Jurkat, Clone E6-1 (cell line): ENCODE measurements around the gene PFKP.
A peak's percentile ranks its signal among the peaks of the same experiment; 100 is the strongest.

ENCODE experiments used
- DNase-seq: peaks from one replicate; pipeline ENCODE4 v3.0.0-alpha.2; 2011; ENCODE audit warnings: low read depth, low spot score
- H3K4me3 ChIP-seq: 2 replicates; pipeline ENCODE4 v1.5.1; 2011; ENCODE audit warnings: mild to moderate bottlenecking, low read length, control low read depth, moderate library complexity

Gene PFKP

GRCh38 chr10:3066317-3067117 is 831 bp upstream of the PFKP start:
- no peak for DNase-seq
- peak overlapping the region; percentile 46 for H3K4me3 ChIP-seq

DNA sequence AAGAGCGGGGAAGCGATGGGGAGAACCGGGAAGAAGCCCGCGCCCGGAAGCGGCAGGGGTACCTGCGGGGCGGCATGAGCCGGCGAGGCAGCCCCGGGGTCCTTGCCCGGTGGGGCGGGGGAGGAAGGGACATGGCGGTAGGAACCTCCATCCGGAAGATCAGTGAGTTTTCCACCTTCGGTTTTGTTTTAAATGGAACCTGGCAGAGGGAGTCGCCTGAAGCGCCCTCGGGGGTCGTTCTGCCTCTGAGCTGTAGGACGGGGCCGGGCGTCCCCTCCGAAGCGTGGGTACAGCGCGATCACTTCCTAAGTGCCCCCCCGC is 471 bp downstream of the PFKP start:
- no peak for DNase-seq
- peak overlapping the region; percentile 86 for H3K4me3 ChIP-seq

GRCh38 chr10:3068201-3068967 is 1.0 kb downstream of the PFKP start:
- peak; percentile 62 for DNase-seq
- H3K4me3 ChIP-seq, result peak overlapping the region; percentile 86

- no peak for DNase-seq
- H3K4me3 ChIP-seq, result peak overlapping the region; percentile 86
Measured at GRCh38 chr10:3068968-3069737, 1.8 kb downstream of the PFKP start.

DNA sequence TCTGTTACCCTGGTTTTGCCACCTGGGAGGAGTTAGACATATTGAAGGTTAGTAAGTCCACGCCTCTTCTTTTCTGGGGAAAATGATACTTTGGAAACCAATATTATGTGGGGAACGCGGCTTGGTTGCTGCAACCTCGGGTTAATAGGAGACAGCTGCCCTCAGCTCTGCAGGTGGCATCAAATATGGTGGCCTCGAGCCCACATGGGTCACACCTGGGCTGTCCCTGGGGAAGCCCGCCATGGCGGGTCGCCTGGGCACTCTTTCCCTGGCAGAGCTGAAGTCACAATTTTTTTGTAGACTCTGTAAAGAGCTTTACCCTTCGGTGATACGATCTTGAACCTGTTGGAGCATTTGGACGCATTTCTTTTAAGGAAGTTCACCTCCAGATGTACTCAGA is 2.5 kb downstream of the PFKP start:
- H3K4me3 ChIP-seq, result no peak overlapping the region
- no peak for DNase-seq

DNA sequence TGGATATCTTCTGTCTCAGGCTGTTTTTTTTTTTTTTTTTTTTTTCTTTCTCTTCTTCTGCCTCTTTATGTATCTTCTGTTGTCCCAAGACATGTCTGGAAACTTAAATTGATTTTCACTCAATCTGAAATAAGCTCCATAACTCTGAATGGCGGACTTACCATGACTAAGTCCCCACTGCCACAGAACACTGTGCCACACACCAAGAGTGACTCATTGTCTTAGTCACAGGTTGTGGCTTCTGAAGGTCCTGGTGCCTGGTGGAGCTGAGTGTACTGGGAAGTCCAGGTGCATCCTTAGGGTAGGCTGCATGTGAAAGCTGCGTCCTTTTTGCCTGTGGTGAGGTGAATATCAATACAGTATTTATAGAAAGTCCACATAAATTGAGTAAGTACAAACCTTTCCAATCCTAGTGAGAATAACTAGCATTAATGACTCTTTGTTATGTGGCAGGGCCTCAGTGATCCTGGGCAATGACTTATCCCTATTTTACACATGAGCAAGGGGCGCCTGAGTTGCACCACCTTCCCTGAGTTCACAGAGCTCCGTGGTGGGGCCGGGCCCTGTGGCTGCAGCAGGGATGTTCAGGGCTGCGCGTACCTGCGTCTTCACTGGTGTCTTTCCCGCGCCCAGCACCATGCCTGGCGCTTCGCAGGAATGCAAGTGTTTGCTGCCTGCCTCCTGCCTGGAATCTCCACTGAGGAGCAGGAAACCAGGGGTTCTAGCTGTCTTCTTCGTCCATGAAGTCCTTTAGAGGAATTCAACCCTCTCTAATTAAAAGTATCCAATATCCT is 4.3 kb downstream of the PFKP start:
- DNase-seq, result no peak

GRCh38 chr10:3072641-3073360 is 5.5 kb downstream of the PFKP start:
- no peak for DNase-seq
- H3K4me3 ChIP-seq, result no peak overlapping the region

More for the DNA sequence above, 4.3 kb downstream of the PFKP start:
- no peak overlapping the region for H3K4me3 ChIP-seq

GRCh38 chr10:3074145-3074665 is 6.9 kb downstream of the PFKP start:
- H3K4me3 ChIP-seq, result no peak overlapping the region
- DNase-seq, result no peak

DNA sequence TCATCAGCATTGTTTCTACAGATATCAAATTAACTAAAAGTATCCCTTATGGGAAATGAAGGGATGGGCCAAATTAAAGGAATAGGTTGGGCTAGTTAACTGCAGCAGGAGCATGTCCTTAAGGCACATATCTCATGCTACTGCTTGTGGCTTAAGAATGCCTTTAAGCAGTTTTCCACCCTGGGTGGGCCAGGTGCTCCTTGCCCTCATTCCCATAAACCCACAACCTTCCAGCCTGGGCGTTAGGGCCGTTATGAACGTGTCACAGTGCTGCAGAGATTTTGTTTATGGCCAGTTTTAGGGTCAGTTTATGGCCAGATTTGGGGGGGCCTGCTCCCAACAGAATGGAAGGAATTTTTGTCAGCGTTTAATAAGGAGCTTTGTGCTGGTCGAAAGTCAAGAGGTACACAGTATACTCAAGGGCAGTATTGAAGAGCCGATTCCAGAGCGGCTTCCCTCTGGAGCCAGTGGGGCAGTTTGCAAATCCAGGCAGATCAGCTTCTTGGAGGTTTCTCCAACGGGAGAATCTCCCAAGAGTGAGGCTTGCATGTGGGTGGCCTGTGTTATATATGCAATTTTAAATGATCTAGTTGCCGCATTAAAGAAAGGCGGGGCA is 7.7 kb downstream of the PFKP start:
- H3K4me3 ChIP-seq, result no peak overlapping the region
- no peak for DNase-seq

DNA sequence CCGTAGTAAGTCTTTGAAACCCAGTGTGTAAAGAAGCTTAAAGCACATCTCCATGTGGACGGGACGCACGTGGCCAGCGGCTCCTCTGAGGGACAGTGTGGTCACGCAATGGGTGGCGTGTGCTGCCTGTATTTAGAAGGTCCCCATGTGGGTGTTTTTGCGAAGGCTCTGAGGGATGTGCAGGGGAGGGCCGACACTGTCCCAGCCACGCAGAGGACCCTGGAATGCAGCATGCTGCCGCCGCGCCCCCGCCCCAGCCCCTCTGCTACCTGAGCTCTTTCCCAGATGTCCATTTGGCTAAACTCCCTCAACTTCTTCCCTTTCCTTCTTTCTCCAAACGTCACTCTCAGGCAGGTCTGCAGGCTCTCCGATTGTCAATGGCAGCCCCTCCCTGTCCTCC is 8.8 kb downstream of the PFKP start:
- no peak overlapping the region for H3K4me3 ChIP-seq
- no peak for DNase-seq

DNA sequence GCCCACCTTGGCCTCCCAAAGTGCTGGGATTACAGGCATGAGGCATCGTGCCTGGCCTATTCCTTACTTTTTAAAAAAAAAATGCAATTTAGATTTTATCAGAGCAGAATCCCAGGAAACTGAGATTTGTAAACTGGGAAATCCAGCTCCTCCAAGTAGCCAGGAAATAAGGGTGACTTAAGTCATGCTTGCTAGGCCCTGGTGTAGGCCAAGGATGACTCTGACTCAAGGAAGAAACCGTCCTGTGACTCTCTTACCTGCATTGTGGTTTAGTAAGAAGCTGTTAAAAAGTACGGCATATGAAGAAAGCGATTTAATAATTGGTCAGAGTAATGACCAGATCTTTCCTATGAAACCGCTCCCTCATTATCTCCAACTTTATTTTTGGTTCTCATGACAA is 10.2 kb downstream of the PFKP start:
- DNase-seq, result no peak
- H3K4me3 ChIP-seq, result no peak overlapping the region

DNA sequence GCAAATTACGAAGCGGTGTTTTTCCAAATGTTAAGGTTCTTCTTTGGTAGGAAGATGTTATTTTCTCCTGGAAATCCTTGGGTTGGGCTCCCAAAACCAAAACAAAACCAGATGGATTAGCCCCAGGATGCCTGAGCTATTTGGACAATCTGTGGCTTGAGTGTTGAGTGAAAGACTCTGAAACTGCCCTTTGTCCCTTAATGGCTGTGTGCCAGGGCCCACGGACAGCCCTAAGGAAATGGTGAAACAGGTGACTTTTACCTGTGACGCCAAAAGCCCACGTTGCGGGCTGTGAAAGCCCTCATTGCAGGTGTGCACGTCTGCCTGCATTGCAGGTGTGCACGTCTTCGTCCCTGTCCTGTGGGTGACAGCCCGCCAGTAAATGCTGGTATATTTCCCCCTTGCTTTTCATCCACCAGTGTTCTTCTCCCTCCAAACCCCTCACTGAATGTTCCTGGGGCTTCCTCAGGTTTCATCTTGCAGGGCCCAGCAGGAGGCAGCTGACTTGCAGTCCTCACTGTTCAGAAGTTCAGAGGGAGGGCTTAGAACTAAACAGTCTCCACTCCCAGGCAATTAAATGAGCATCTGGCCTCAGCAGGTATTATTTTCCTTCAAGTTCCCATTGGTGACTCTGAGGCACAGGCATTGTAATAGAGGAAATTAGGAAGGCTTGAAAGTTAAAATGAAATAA is 10.7 kb downstream of the PFKP start:
- no peak overlapping the region for H3K4me3 ChIP-seq
- DNase-seq, result no peak

DNA sequence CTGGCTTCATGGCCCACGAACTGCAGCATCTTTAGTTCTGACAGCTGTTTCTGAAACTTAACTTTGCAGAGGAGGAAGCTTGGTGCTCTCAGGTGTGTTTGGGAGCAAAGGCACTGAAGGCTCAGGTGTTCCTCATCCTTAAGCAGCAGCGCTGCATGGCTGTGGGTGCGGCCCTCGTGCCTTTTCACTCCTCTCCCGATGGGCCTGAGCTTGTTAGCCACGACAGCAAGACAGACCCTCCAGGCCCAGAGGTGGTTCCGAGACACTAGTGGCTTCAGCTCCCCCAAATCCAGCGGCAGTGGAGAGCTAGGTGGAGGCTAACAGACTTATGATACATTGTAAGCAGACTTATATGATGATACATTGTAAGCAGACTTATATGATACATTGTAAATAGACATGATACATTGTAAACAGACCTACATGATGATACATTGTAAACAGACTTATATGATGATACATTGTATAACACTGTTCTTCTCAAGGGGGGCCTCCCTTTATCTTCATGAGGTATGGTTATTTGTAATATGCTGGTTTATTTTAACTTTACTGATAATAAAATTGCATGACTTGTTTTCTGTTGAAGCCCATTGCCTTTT is 14.1 kb downstream of the PFKP start:
- DNase-seq, result no peak
- no peak overlapping the region for H3K4me3 ChIP-seq

DNA sequence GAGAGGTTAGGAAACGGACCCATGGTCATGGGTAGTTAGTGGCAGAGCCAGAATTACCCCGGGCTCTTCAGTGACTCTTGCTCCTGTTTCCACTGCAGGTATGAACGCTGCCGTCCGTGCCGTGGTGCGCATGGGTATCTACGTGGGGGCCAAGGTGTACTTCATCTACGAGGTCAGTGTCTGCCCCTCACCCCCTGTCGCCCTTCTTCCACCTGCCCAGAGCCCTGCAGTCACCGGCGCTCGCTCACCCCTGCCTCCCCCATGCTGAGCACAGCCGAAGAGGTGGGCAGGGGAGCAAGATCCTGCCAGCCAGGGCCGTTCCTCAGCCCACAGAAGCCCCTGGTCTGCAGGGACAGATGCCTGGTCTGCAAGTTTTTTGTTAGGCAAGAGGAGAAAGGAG is 14.9 kb downstream of the PFKP start:
- no peak overlapping the region for H3K4me3 ChIP-seq
- DNase-seq, result no peak

DNA sequence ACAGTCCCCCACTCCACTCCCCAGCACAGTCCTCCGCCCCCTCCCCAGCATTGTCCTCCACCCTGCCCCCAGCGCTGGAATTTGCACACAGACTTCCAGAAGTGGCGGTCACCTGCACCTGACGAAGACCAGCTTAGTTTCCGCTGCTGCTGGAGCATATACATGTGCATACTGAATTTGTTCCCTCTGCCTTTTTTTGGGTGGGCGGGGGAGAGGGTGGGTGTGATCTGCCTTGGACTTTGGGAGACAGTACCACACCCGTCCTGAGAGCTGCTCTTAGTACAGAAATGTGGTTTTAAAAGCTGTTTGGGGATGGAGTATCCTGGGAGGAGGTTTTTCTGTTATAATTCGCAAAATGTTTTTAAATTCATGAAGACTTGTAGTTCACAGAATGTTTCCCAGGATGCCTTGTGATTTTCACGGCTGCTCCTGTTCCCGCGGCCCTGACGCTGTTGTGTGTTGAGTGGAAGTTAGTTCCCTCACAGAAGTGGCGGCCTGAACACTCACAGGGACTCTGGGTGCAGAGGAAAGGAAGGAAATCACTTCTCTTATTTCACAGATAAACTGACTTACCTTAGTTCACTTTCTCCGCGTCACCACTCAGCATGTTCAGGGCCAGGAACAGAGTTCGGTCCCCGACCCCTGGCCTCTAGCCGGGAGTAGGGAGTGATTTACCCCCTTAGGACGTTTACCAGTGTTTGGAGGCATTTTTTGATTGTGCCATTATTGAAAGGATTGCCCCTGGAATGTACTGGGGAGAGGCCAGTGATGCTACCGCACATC is 18.6 kb downstream of the PFKP start:
- no peak overlapping the region for H3K4me3 ChIP-seq
- DNase-seq, result no peak

- H3K4me3 ChIP-seq, result no peak overlapping the region
Measured at GRCh38 chr10:3090388-3090787, 23.0 kb downstream of the PFKP start.

More at GRCh38 chr10:3090388-3090787, 23.0 kb downstream of the PFKP start:
- no peak for DNase-seq
